CD4-positive, alpha-beta T cell treated with Interleukin-6 at 100 ng/mL for 8 hours (primary cell): ENCODE data around the gene SELENOO.

Source experiments
- DNase-seq: peaks from one replicate; pipeline ENCODE4 v3.0.0-alpha.2; 2020; ENCODE audit warnings: mixed read lengths, low spot score

The SELENOO gene

GRCh38 chr22:50253046-50253915, 52.5 kb downstream of the SELENOO start:
- no peak for DNase-seq

- no peak for DNase-seq
Measured at GRCh38 chr22:50253941-50254340, 53.1 kb downstream of the SELENOO start.

GRCh38 chr22:50255099-50255498, 54.3 kb downstream of the SELENOO start:
- DNase-seq, result no peak

- DNase-seq, result no peak
Measured at GRCh38 chr22:50255607-50256006, 54.8 kb downstream of the SELENOO start.

GRCh38 chr22:50256258-50256862, 55.5 kb downstream of the SELENOO start:
- DNase-seq, result no peak

GRCh38 chr22:50257041-50257440, 56.2 kb downstream of the SELENOO start:
- no peak for DNase-seq

- no peak for DNase-seq
Measured at GRCh38 chr22:50257451-50258360, 56.9 kb downstream of the SELENOO start.

- DNase-seq, result no peak
Measured at GRCh38 chr22:50258361-50259292, 57.8 kb downstream of the SELENOO start.

- no peak for DNase-seq
Measured at GRCh38 chr22:50259302-50259701, 58.5 kb downstream of the SELENOO start.

GRCh38 chr22:50260434-50260800, 59.6 kb downstream of the SELENOO start:
- no peak for DNase-seq

GRCh38 chr22:50260801-50261614, 60.2 kb downstream of the SELENOO start:
- no peak for DNase-seq

- DNase-seq, result no peak
Measured at GRCh38 chr22:50261615-50262459, 61.0 kb downstream of the SELENOO start, which contains the start of gene MAPK12. Gene MAPK12, minus strand, starts transcription at chr22:50261683. Its CDS starts 174 bp downstream, at chr22:50261509.

- no peak for DNase-seq
Measured at GRCh38 chr22:50262460-50262911, 61.7 kb downstream of the SELENOO start.

- no peak for DNase-seq
Measured at GRCh38 chr22:50262973-50263617, 62.3 kb downstream of the SELENOO start.

- DNase-seq, result no peak
Measured at GRCh38 chr22:50264104-50264745, 63.4 kb downstream of the SELENOO start.

GRCh38 chr22:50264946-50265669, 64.3 kb downstream of the SELENOO start:
- no peak for DNase-seq

GRCh38 chr22:50266994-50267393, 66.2 kb downstream of the SELENOO start:
- no peak for DNase-seq
